Psoas muscle (tissue), 8 donors: Measurements from ENCODE around the gene SPPL2C. TPM values are rescaled to one million over a fixed set of nuclear protein-coding genes. Genes with fewer than 3 reads are reported as not detected.

ENCODE experiments used
- ATAC-seq, 4 donors: fragments of 200-7000 bp; cut with Tn5 transposase; one replicate each; pipeline ENCODE4 v1.9.1; 2020; ENCODE audit warnings: moderate library complexity in 3 of 4, mild to moderate bottlenecking in 2 of 4
- DNase-seq, 2 donors: peaks; one replicate each; pipeline ENCODE4 v3.0.0-alpha.2; 2020
- H3K27ac ChIP-seq: fragments of 200-600 bp; one replicate; pipeline ENCODE4 v1.8.0; 2022
- H3K27me3 ChIP-seq, 3 donors: fragments of 200-600 bp in 1 of 3; one replicate each; pipeline versions ENCODE4 v1.6.1 to v1.8.0; 2013 to 2022; ENCODE audit warnings: low read length in 2 of 3, mild to moderate bottlenecking in 2 of 3, moderate library complexity in 1 of 3; ENCODE audit not compliant: insufficient read depth in 3 of 3
- H3K36me3 ChIP-seq, 2 donors: fragments of 200-600 bp in 1 of 2; one replicate each; pipeline versions ENCODE4 v1.6.1 to v1.8.0; 2013 to 2022; ENCODE audit warnings: low read depth in 1 of 2, mild to moderate bottlenecking in 1 of 2, moderate library complexity in 1 of 2; ENCODE audit not compliant: insufficient read depth in 1 of 2
- H3K4me1 ChIP-seq: fragments of 200-600 bp; one replicate; pipeline ENCODE4 v1.8.0; 2022
- H3K4me3 ChIP-seq: fragments of 200-600 bp; one replicate; pipeline ENCODE4 v1.8.0; 2022; ENCODE audit warnings: mild to moderate bottlenecking
- H3K9me3 ChIP-seq: fragments of 200-600 bp; one replicate; pipeline ENCODE4 v1.8.0; 2022
- CTCF ChIP-seq: fragments of 200-600 bp; IDR thresholded peaks from one replicate; pipeline ENCODE4 v1.8.0; 2022; ENCODE audit warnings: antibody characterized with exemption
- WGBS, 3 donors: extraction: QIAGEN DNeasy Blood & Tissue Kit; methylation state at CpG; one replicate each; pipeline versions ENCODE4 v1.1.6 to v1.1.7; 2013; 5-methylcytosine and 5-hydroxymethylcytosine counted together
- intact Hi-C, 2 donors: fragments of 100-400 bp; cut with DNase I; formaldehyde crosslinking; loops; one replicate each; pipeline versions ENCODE4 v1.11.0 to v1.14.2; 2022
- polyA plus RNA-seq, 3 donors: library from polyadenylated mRNA; stranded (reverse); fragments of 200-250 nt; gene quantifications; one replicate each; pipeline ENCODE4 v1.2.3, GENCODE V29; 2013
- total RNA-seq, 4 donors: library from RNA; stranded (reverse); fragmentation: NEBNext Ultra II Directional in 2 of 4; extraction: Animal tissue kit (Norgen Biotek cat#: 25700) in 2 of 4; gene quantifications; one replicate each; pipeline versions ENCODE4 v1.2.1 to v1.2.4, GENCODE V29; 2021 to 2023
- donor health status: healthy with polysubstance abuse.
- donor health status: DM: no; HTN: no; CAD: no; lungs with moderate emphysema.
- donor health status: Bipolar disorder and iron deficiency.
- donor health status: healthy.
- donor health status: DM: yes; HTN: yes; CAD: no.
- donor health status: DM: no; HTN: no; CAD: no.
- donor health status: DM: no; HTN: no; CAD: no.
- donor health status: DM: yes; HTN: yes; CAD: no.

Gene SPPL2C
- total and polyA plus RNA-seq, 7 donors: not detected

- TF ChIP-seq CTCF: no peak
- Histone ChIP-seq H3K4me3 (no peak overlapping the region), H3K27me3 (no peaks in the 10 kb centered on the region), H3K4me1 (peaks cover 5% of the 10 kb centered on the region), H3K9me3 (no peaks in the 10 kb centered on the region), H3K36me3 (no peaks in the 10 kb centered on the region), H3K27ac (no peak overlapping the region)
- 90 to 92% (median 90%) methylated on average over 35 of the region's 35 CpGs for WGBS, 3 donors
- ATAC-seq (no peak), DNase-seq (peak in 1 of 2 donors; percentile 2)
- intact Hi-C loops: loop anchor here in 1 of 2 donors (10.0 kb wide), 1 partner anchor 421 kb away; no protein-coding TSS in a partner anchor
Observed at GRCh38 chr17:45845376-45846185, 900 bp downstream of the SPPL2C start.

- Histone ChIP-seq H3K27ac (no peak overlapping the region), H3K36me3 (no peaks in the 10 kb centered on the region), H3K27me3 (no peaks in the 10 kb centered on the region), H3K4me3 (no peak overlapping the region), H3K9me3 (no peaks in the 10 kb centered on the region), H3K4me1 (peaks cover 5% of the 10 kb centered on the region)
- WGBS, 3 donors: 90 to 91% (median 91%) methylated on average over 10 of the region's 10 CpGs
- intact Hi-C loops: loop anchor here in 1 of 2 donors (10.0 kb wide), 1 partner anchor 421 kb away; no protein-coding TSS in a partner anchor
- no peak for TF ChIP-seq CTCF
- no peak for DNase-seq
- no peak for ATAC-seq
Observed at GRCh38 chr17:45846223-45846622, 1.5 kb downstream of the SPPL2C start.

- TF ChIP-seq CTCF: no peak
- DNase-seq (no peak), ATAC-seq (no peak)
- H3K4me3 ChIP-seq: no peak overlapping the region
- intact Hi-C loops: loop anchor here in 1 of 2 donors (10.0 kb wide), 1 partner anchor 422 kb away; no protein-coding TSS in a partner anchor
- no peaks in the 10 kb centered on the region for H3K9me3 ChIP-seq
- peaks cover 5% of the 10 kb centered on the region for H3K4me1 ChIP-seq
- WGBS, 3 donors: 80 to 87% (median 81%) methylated on average over 9 of the region's 9 CpGs
- H3K36me3 ChIP-seq: no peaks in the 10 kb centered on the region
- H3K27ac ChIP-seq: no peak overlapping the region
- no peaks in the 10 kb centered on the region for H3K27me3 ChIP-seq
Observed at GRCh38 chr17:45846646-45847045, 2.0 kb downstream of the SPPL2C start.

GRCh38 chr17:45847101-45847500 lies 2.4 kb downstream of the SPPL2C start:
- no peaks in the 10 kb centered on the region for H3K27me3 ChIP-seq

More at GRCh38 chr17:45847101-45847500, 2.4 kb downstream of the SPPL2C start:
- Histone ChIP-seq H3K4me3 (no peak overlapping the region), H3K36me3 (no peaks in the 10 kb centered on the region), H3K4me1 (peaks cover 5% of the 10 kb centered on the region), H3K27ac (no peak overlapping the region), H3K9me3 (no peaks in the 10 kb centered on the region)
- intact Hi-C loops: loop anchor here in 1 of 2 donors (10.0 kb wide), 1 partner anchor 422 kb away; no protein-coding TSS in a partner anchor
- no peak for DNase-seq
- no peak for TF ChIP-seq CTCF
- 93 to 98% (median 95%) methylated on average over 3 to 4 of the region's 4 CpGs for WGBS, 3 donors
- ATAC-seq: no peak
